HG03432 (cell line): ENCODE measurements around the gene NID1.
A peak's percentile ranks its signal among the peaks of the same experiment; 100 is the strongest.

Experiments
- ATAC-seq: cut with Tn5 transposase; IDR thresholded peaks from one replicate; pipeline ENCODE4 v1.9.1; 2021; ENCODE audit warnings: mild to moderate bottlenecking, moderate library complexity; ENCODE audit not compliant: unreplicated experiment

NID1 gene

GRCh38 chr1:236069796-236070195, 4.9 kb upstream of the NID1 start:
- no peak for ATAC-seq

- ATAC-seq: no peak
These were observed 3.1 kb upstream of the NID1 start for GRCh38 chr1:236067854-236068454.

- ATAC-seq: peak; percentile 80
These were observed 2.0 kb upstream of the NID1 start for GRCh38 chr1:236066828-236067386.

- no peak for ATAC-seq
These were observed 1.2 kb upstream of the NID1 start for GRCh38 chr1:236066054-236066453.

GRCh38 chr1:236065509-236066005, 667 bp upstream of the NID1 start:
- no peak for ATAC-seq

GRCh38 chr1:236063919-236064673, 794 bp downstream of the NID1 start:
- ATAC-seq: peak; percentile 27

GRCh38 chr1:236063551-236063918, 1.4 kb downstream of the NID1 start:
- no peak for ATAC-seq

- ATAC-seq: no peak
These were observed 4.6 kb downstream of the NID1 start for GRCh38 chr1:236060286-236060685.

- ATAC-seq: no peak
These were observed 5.9 kb downstream of the NID1 start for GRCh38 chr1:236059011-236059410.

GRCh38 chr1:236058141-236058934, 6.6 kb downstream of the NID1 start:
- ATAC-seq: peak; percentile 94

GRCh38 chr1:236057546-236057945, 7.3 kb downstream of the NID1 start:
- ATAC-seq: no peak

GRCh38 chr1:236052232-236052993, 12.5 kb downstream of the NID1 start:
- no peak for ATAC-seq

- no peak for ATAC-seq
These were observed 13.6 kb downstream of the NID1 start for GRCh38 chr1:236051242-236051791.

GRCh38 chr1:236045771-236046170, 19.1 kb downstream of the NID1 start:
- no peak for ATAC-seq

- no peak for ATAC-seq
These were observed 20.5 kb downstream of the NID1 start for GRCh38 chr1:236044341-236044740.

GRCh38 chr1:236041631-236042618, 23.0 kb downstream of the NID1 start:
- ATAC-seq: no peak

GRCh38 chr1:236039740-236040685, 24.9 kb downstream of the NID1 start:
- ATAC-seq: no peak

GRCh38 chr1:236038034-236038433, 26.9 kb downstream of the NID1 start:
- ATAC-seq: no peak
